ENCODE results near the gene BAIAP2. TPM values are rescaled to one million over a fixed set of nuclear protein-coding genes. Genes with fewer than 3 reads are reported as not detected.

Gene BAIAP2
- total RNA-seq (2022; extraction: Qiagen RNA extraction), result 115 to 153 TPM (median 142 TPM) in 5 replicates

GRCh38 chr17:81034779-81035520, at the start of gene BAIAP2:
Gene BAIAP2 (plus strand): TSS chr17:81035151. CDS start chr17:81035255, 104 bp downstream.

GRCh38 chr17:80991645-80992076, 43.3 kb upstream of the BAIAP2 start, which contains the start of gene CHMP6:
Gene CHMP6 (plus strand): TSS chr17:80991841. CDS start chr17:80991919, 78 bp downstream.

GRCh38 chr17:81165246-81166032, 130.5 kb downstream of the BAIAP2 start, which contains the start of gene PVALEF:
Gene PVALEF (plus strand): TSS chr17:81165507. CDS start chr17:81181227, 15,720 bp downstream.

GRCh38 chr17:81166033-81166492, 131.1 kb downstream of the BAIAP2 start, which contains the start of gene AATK:
Gene AATK (minus strand): TSS chr17:81166221. CDS start chr17:81165992, 229 bp downstream.

Other genes with a start within 250 kb of the BAIAP2 start
- 27.5 to 35.0 TPM (median 30.3 TPM) in 5 replicates for gene CHMP6, start 43.3 kb upstream of the BAIAP2 start, total RNA-seq (2022; extraction: Qiagen RNA extraction)
- not detected in 5 replicates for gene PVALEF, start 130.4 kb downstream of the BAIAP2 start, total RNA-seq (2022; extraction: Qiagen RNA extraction)
- gene AATK, start 131.1 kb downstream of the BAIAP2 start, total RNA-seq (2022; extraction: Qiagen RNA extraction), result 0.19 to 0.69 TPM (median 0.45 TPM) in 5 replicates
- 6.4 to 9.2 TPM (median 7.0 TPM) in 5 replicates for gene CEP131, start 187.8 kb downstream of the BAIAP2 start, total RNA-seq (2022; extraction: Qiagen RNA extraction)
- gene TEPSIN, start 203.9 kb downstream of the BAIAP2 start, total RNA-seq (2022; extraction: Qiagen RNA extraction), result 12.1 to 29.5 TPM (median 25.7 TPM) in 5 replicates
- gene NDUFAF8, start 204.2 kb downstream of the BAIAP2 start, total RNA-seq (2022; extraction: Qiagen RNA extraction), result 117 to 211 TPM (median 166 TPM) in 5 replicates

All from A549 treated with dexamethasone at 1 μM for 4 hours (cell line).